ENCODE results near the gene FGF23.

The FGF23 gene

DNA sequence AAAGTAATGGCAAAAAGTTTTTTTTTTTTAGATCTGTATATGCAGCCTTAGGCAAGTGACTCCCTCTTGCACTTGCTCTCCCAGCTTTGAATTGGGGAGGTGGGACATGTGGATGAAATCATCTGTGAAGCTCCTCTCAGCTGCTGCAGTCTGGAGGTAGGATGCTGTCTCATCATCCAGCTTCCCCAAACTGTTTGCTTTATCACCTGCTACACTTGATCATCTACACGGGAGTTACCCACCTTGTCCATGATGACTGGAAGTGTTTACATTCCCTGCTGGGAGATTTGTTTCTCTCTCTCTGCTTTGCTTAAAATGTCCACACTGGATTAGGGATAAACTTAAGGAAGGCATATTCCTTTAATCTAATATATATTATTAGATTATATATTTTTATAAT, 8.5 kb upstream of the FGF23 start:
- H3K9ac ChIP-seq (ENCODE audit: low read depth in 1 of 2, low read length in 2 of 2) = no peak overlapping the region

DNA sequence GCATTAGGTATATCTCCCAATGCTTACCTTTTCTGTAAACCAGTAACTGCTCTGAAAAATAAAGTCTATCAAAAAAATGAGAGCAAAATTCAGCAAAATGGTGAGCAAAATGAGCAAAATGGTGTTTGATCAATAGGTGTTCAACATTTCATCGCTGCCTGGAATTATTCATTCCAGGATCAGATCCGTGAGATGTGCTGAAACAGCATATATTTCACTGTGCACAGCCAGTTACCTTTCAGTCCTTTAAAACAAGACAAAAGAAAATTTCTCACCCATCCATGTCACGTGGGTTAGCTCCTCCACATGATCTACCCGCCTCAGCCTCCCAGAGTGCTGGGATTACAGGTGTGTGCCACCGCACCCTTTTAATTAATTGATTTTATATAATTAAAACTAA, 8.1 kb upstream of the FGF23 start:
- H3K27ac ChIP-seq (ENCODE audit: low read depth, low read length) = no peak overlapping the region
- no peaks in the 10 kb centered on the region for H3K36me3 ChIP-seq (ENCODE audit: control insufficient read depth in 1 of 2, insufficient read depth in 2 of 2, low read length in 2 of 2)
- no peaks in the 10 kb centered on the region for H3K9me3 ChIP-seq (ENCODE audit: control insufficient read depth in 1 of 2, low read length in 2 of 2)
- no peaks in the 10 kb centered on the region for H3K4me1 ChIP-seq (ENCODE audit: control insufficient read depth in 1 of 2, insufficient read depth in 2 of 2, low read length in 2 of 2)
- H3K4me3 ChIP-seq (ENCODE audit: low read depth in 1 of 2, low read length in 2 of 2) = no peak overlapping the region
- H3K27me3 ChIP-seq (ENCODE audit: control insufficient read depth in 1 of 2, insufficient read depth in 2 of 2, low read length in 2 of 2) = peaks cover 0 to 2% of the 10 kb centered on the region in 2 donors
- H3K9ac ChIP-seq (ENCODE audit: low read depth in 1 of 2, low read length in 2 of 2) = no peak overlapping the region

More for the DNA sequence above, 8.5 kb upstream of the FGF23 start:
- H3K27ac ChIP-seq (ENCODE audit: low read depth, low read length) = no peak overlapping the region
- no peaks in the 10 kb centered on the region for H3K36me3 ChIP-seq (ENCODE audit: control insufficient read depth in 1 of 2, insufficient read depth in 2 of 2, low read length in 2 of 2)
- H3K4me3 ChIP-seq (ENCODE audit: low read depth in 1 of 2, low read length in 2 of 2) = no peak overlapping the region
- H3K9me3 ChIP-seq (ENCODE audit: control insufficient read depth in 1 of 2, low read length in 2 of 2) = no peaks in the 10 kb centered on the region
- H3K4me1 ChIP-seq (ENCODE audit: control insufficient read depth in 1 of 2, insufficient read depth in 2 of 2, low read length in 2 of 2) = no peaks in the 10 kb centered on the region
- peaks cover 0 to 2% of the 10 kb centered on the region in 2 donors for H3K27me3 ChIP-seq (ENCODE audit: control insufficient read depth in 1 of 2, insufficient read depth in 2 of 2, low read length in 2 of 2)

DNA sequence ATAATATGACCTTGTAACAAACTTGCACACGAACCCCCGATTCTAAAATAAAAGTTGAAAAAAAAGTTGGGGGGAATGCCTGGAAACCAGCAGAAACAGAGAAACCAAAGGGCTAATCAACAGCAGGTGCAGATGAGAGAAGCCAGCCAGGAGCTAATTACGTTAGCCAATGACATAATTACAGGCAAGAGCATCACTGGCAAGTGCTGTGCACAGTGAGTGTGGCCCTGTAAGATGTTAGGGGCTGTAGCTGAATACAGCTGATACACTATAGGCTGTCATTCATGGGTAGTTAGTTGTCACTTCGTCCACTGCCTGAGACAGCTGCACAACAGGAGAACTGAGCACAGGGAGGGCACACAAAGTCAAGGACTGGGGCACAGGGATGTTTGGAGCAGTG, 7.3 kb upstream of the FGF23 start:
- Histone ChIP-seq H3K4me3 (ENCODE audit: low read depth in 1 of 2, low read length in 2 of 2) (no peak overlapping the region), H3K27me3 (ENCODE audit: control insufficient read depth in 1 of 2, insufficient read depth in 2 of 2, low read length in 2 of 2) (peaks cover 0 to 2% of the 10 kb centered on the region in 2 donors), H3K4me1 (ENCODE audit: control insufficient read depth in 1 of 2, insufficient read depth in 2 of 2, low read length in 2 of 2) (no peaks in the 10 kb centered on the region), H3K9ac (ENCODE audit: low read depth in 1 of 2, low read length in 2 of 2) (no peak overlapping the region), H3K36me3 (ENCODE audit: control insufficient read depth in 1 of 2, insufficient read depth in 2 of 2, low read length in 2 of 2) (no peaks in the 10 kb centered on the region), H3K27ac (ENCODE audit: low read depth, low read length) (no peak overlapping the region), H3K9me3 (ENCODE audit: control insufficient read depth in 1 of 2, low read length in 2 of 2) (no peaks in the 10 kb centered on the region)

DNA sequence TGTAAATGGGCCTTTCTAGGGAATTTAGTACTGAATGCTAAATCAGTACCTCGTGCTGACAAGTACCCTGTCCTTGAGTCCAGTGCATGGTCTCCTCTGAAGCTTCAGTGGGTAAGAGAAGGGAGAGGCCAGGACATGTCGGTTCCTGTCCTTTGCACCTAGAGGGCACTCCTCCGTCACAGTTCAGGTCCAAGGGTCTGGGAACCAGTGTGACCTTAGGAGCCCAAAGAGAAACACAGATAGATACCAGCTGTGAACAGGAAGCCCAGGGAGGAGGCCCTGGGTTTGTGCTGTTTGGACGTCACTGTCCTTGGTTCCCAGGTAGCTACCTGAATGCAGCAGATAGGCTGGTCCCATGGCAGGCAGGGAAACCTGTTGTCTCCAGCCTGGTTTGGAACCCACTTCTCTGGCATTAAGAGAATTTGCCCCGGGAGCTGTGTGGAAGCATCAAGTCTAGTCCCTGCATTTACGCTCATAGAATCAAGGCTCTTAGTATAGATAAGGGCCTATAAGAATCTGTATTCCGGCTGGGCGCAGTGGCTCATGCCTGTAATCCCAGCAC, 3.9 kb upstream of the FGF23 start:
- H3K4me3 ChIP-seq (ENCODE audit: low read depth in 1 of 2, low read length in 2 of 2) = no peak overlapping the region

DNA sequence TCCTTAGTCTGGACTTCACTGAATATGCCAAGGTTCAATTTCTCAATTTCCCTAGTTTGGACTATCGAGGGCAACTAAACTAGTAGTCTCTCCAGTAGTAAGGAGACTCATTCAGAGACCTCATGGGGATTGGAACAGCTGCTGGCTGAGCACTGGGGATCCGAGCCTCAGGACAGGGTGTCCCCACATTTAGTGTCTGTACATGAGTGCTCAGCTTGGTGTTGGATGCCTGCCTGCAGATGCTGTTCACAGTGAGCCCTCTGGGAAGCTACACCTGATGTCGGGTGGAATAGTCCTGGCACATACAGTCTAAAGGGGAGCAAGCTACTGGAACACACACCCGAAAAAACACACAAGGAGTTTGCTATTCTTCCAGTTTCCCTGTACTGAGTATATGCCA, 820 bp upstream of the FGF23 start:
- H3K4me1 ChIP-seq (ENCODE audit: control insufficient read depth in 1 of 2, insufficient read depth in 2 of 2, low read length in 2 of 2) = peaks cover 0 to 5% of the 10 kb centered on the region in 2 donors
- H3K27me3 ChIP-seq (ENCODE audit: control insufficient read depth in 1 of 2, insufficient read depth in 2 of 2, low read length in 2 of 2) = peaks cover 0 to 3% of the 10 kb centered on the region in 2 donors
- H3K9ac ChIP-seq (ENCODE audit: low read depth in 1 of 2, low read length in 2 of 2) = no peak overlapping the region
- no peak overlapping the region for H3K4me3 ChIP-seq (ENCODE audit: low read depth in 1 of 2, low read length in 2 of 2)
- H3K27ac ChIP-seq (ENCODE audit: low read depth, low read length) = no peak overlapping the region
- no peaks in the 10 kb centered on the region for H3K9me3 ChIP-seq (ENCODE audit: control insufficient read depth in 1 of 2, low read length in 2 of 2)
- no peaks in the 10 kb centered on the region for H3K36me3 ChIP-seq (ENCODE audit: control insufficient read depth in 1 of 2, insufficient read depth in 2 of 2, low read length in 2 of 2)

More for the DNA sequence above, 3.9 kb upstream of the FGF23 start:
- H3K9ac ChIP-seq (ENCODE audit: low read depth in 1 of 2, low read length in 2 of 2) = no peak overlapping the region
- no peak overlapping the region for H3K27ac ChIP-seq (ENCODE audit: low read depth, low read length)
- no peaks in the 10 kb centered on the region for H3K9me3 ChIP-seq (ENCODE audit: control insufficient read depth in 1 of 2, low read length in 2 of 2)
- no peaks in the 10 kb centered on the region for H3K36me3 ChIP-seq (ENCODE audit: control insufficient read depth in 1 of 2, insufficient read depth in 2 of 2, low read length in 2 of 2)
- peaks cover 0 to 5% of the 10 kb centered on the region in 2 donors for H3K4me1 ChIP-seq (ENCODE audit: control insufficient read depth in 1 of 2, insufficient read depth in 2 of 2, low read length in 2 of 2)
- peaks cover 0 to 3% of the 10 kb centered on the region in 2 donors for H3K27me3 ChIP-seq (ENCODE audit: control insufficient read depth in 1 of 2, insufficient read depth in 2 of 2, low read length in 2 of 2)

DNA sequence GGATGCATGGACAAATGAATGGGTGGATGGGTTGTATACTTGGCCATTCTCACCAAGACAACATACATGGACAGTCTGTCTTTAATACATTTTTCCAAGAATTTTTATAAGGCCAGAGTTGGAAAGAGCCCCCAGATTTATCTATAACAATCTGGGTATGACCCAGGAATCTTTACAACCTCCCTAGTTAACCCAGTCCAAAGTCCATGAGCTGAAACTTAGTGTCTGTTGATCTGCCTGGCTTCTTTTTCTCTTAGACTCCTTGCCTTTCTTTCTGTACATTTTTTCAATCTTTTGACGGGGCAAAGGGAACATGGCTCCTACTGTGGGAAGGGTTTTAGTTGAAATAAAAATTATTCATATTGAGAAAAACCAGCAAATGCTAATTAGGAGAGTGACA, 740 bp downstream of the FGF23 start:
- Histone ChIP-seq H3K36me3 (ENCODE audit: control insufficient read depth in 1 of 2, insufficient read depth in 2 of 2, low read length in 2 of 2) (no peaks in the 10 kb centered on the region), H3K4me3 (ENCODE audit: low read depth in 1 of 2, low read length in 2 of 2) (no peak overlapping the region), H3K4me1 (ENCODE audit: control insufficient read depth in 1 of 2, insufficient read depth in 2 of 2, low read length in 2 of 2) (peaks cover 0 to 5% of the 10 kb centered on the region in 2 donors), H3K27me3 (ENCODE audit: control insufficient read depth in 1 of 2, insufficient read depth in 2 of 2, low read length in 2 of 2) (peaks cover 0 to 8% of the 10 kb centered on the region in 2 donors), H3K9ac (ENCODE audit: low read depth in 1 of 2, low read length in 2 of 2) (no peak overlapping the region), H3K27ac (ENCODE audit: low read depth, low read length) (no peak overlapping the region), H3K9me3 (ENCODE audit: control insufficient read depth in 1 of 2, low read length in 2 of 2) (no peaks in the 10 kb centered on the region)

DNA sequence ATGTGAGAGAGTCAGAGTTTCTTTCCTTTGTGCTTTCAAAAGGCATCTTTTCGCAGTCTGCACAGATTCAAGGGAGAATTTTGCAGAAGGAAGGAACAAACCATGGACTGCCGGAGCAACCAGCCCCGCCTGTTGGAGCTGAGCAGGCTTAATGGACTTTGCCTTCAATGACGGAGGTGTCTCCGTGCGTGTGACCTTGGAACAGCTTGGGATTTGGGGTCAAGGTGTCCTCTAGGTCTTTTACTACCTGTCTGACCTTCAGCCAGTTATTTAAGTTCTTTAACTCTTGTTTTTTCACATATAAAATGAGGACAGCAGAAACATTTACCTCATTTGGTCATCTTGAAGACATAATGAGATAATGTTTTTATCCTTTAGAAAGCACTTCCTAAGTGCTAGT, 4.1 kb downstream of the FGF23 start:
- Histone ChIP-seq H3K9me3 (ENCODE audit: control insufficient read depth in 1 of 2, low read length in 2 of 2) (no peaks in the 10 kb centered on the region), H3K27me3 (ENCODE audit: control insufficient read depth in 1 of 2, insufficient read depth in 2 of 2, low read length in 2 of 2) (peaks cover 0 to 8% of the 10 kb centered on the region in 2 donors), H3K4me1 (ENCODE audit: control insufficient read depth in 1 of 2, insufficient read depth in 2 of 2, low read length in 2 of 2) (peaks cover 0 to 5% of the 10 kb centered on the region in 2 donors), H3K9ac (ENCODE audit: low read depth in 1 of 2, low read length in 2 of 2) (no peak overlapping the region), H3K27ac (ENCODE audit: low read depth, low read length) (no peak overlapping the region), H3K4me3 (ENCODE audit: low read depth in 1 of 2, low read length in 2 of 2) (no peak overlapping the region), H3K36me3 (ENCODE audit: control insufficient read depth in 1 of 2, insufficient read depth in 2 of 2, low read length in 2 of 2) (no peaks in the 10 kb centered on the region)

DNA sequence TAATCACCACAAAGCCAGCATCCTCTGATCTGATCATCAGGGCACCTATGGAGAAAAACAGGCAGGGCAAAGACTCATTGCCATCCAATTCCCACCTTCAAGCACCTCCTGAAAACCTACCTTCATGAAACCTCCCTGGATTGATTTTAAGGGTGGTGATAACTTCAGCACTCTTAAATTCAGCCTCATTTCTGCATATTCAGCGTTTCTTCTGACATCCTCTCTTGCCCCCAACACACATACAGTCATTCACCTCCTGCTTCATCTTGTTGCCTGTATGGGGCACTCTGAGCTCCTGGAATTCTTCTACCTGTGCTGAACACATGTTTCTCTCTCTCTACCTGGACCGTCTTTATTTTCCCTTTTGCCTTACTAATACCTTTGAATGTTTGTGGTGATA, 6.9 kb downstream of the FGF23 start:
- H3K4me1 ChIP-seq (ENCODE audit: control insufficient read depth in 1 of 2, insufficient read depth in 2 of 2, low read length in 2 of 2) = no peaks in the 10 kb centered on the region
- no peaks in the 10 kb centered on the region for H3K36me3 ChIP-seq (ENCODE audit: control insufficient read depth in 1 of 2, insufficient read depth in 2 of 2, low read length in 2 of 2)
- H3K27ac ChIP-seq (ENCODE audit: low read depth, low read length) = no peak overlapping the region
- no peak overlapping the region for H3K4me3 ChIP-seq (ENCODE audit: low read depth in 1 of 2, low read length in 2 of 2)
- H3K9me3 ChIP-seq (ENCODE audit: control insufficient read depth in 1 of 2, low read length in 2 of 2) = no peaks in the 10 kb centered on the region
- peaks cover 0 to 4% of the 10 kb centered on the region in 2 donors for H3K27me3 ChIP-seq (ENCODE audit: control insufficient read depth in 1 of 2, insufficient read depth in 2 of 2, low read length in 2 of 2)
- H3K9ac ChIP-seq (ENCODE audit: low read depth in 1 of 2, low read length in 2 of 2) = no peak overlapping the region

DNA sequence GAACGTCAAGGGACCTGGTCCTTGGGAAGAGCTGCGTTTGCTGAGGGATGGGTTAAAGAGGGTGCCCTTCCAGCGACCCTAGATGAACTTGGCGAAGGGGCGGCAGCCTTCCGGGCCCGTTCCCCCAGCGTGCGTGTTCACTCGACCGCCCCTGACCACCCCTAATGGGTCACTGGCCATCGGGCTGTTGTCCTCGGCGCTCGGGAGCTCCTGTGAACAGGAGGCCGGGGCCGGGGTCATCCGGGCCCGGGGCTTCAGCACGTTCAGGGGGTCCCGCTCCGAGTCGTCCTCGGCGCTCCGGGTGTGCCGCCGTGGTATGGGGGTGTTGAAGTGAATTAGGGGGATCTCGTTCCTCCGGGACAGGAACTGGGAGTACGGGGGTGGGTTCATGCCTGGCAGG, 9.2 kb downstream of the FGF23 start:
- no peaks in the 10 kb centered on the region for H3K4me1 ChIP-seq (ENCODE audit: control insufficient read depth in 1 of 2, insufficient read depth in 2 of 2, low read length in 2 of 2)
- H3K27ac ChIP-seq (ENCODE audit: low read depth, low read length) = no peak overlapping the region
- peaks cover 0 to 4% of the 10 kb centered on the region in 2 donors for H3K27me3 ChIP-seq (ENCODE audit: control insufficient read depth in 1 of 2, insufficient read depth in 2 of 2, low read length in 2 of 2)
- H3K36me3 ChIP-seq (ENCODE audit: control insufficient read depth in 1 of 2, insufficient read depth in 2 of 2, low read length in 2 of 2) = no peaks in the 10 kb centered on the region
- no peak overlapping the region for H3K9ac ChIP-seq (ENCODE audit: low read depth in 1 of 2, low read length in 2 of 2)
- no peaks in the 10 kb centered on the region for H3K9me3 ChIP-seq (ENCODE audit: control insufficient read depth in 1 of 2, low read length in 2 of 2)
- no peak overlapping the region for H3K4me3 ChIP-seq (ENCODE audit: low read depth in 1 of 2, low read length in 2 of 2)

DNA sequence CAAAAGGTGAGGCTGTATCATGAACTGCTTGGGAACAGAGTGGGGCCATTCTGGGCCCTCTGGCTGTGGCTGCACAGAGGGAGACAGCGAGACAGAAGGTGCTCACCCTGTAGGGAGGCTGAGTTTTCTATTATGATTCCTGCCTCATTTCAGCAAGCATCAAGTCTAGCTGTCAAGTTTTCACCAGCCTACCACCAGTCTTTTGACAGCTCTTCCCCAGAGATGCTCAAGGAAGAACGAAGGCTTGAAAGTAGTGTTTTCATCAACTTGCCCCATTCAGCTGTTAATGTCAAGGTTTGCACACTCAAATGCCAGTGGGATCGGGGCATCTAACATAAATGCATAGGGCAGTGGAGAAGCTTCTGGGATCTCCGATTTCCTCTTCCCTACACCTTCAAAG, 10.0 kb downstream of the FGF23 start:
- Histone ChIP-seq H3K4me1 (ENCODE audit: control insufficient read depth in 1 of 2, insufficient read depth in 2 of 2, low read length in 2 of 2) (no peaks in the 10 kb centered on the region), H3K27me3 (ENCODE audit: control insufficient read depth in 1 of 2, insufficient read depth in 2 of 2, low read length in 2 of 2) (no peaks in the 10 kb centered on the region), H3K9me3 (ENCODE audit: control insufficient read depth in 1 of 2, low read length in 2 of 2) (no peaks in the 10 kb centered on the region), H3K27ac (ENCODE audit: low read depth, low read length) (no peak overlapping the region), H3K36me3 (ENCODE audit: control insufficient read depth in 1 of 2, insufficient read depth in 2 of 2, low read length in 2 of 2) (no peaks in the 10 kb centered on the region), H3K4me3 (ENCODE audit: low read depth in 1 of 2, low read length in 2 of 2) (no peak overlapping the region), H3K9ac (ENCODE audit: low read depth in 1 of 2, low read length in 2 of 2) (no peak overlapping the region)

DNA sequence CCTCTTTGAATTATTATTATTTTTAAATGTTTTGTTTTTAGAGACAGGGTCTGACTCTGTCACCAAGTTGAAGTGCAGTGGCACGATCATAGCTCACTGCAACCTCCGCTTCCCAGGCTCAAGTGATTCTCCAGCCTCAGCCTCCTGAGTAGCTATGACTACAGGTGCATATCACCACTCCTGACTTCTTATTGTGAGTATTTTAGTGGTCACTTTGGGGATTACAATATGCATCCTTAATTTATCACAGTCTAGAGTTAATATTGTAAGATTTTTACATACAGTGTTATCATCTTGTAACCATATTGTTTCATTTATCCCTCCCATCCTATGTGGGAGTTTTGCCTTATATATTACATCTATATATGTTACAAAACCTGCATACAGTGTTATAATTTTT, 13.4 kb downstream of the FGF23 start:
- Histone ChIP-seq H3K4me3 (ENCODE audit: low read depth in 1 of 2, low read length in 2 of 2) (no peak overlapping the region), H3K9me3 (ENCODE audit: control insufficient read depth in 1 of 2, low read length in 2 of 2) (no peaks in the 10 kb centered on the region), H3K9ac (ENCODE audit: low read depth in 1 of 2, low read length in 2 of 2) (no peak overlapping the region), H3K27ac (ENCODE audit: low read depth, low read length) (no peak overlapping the region), H3K27me3 (ENCODE audit: control insufficient read depth in 1 of 2, insufficient read depth in 2 of 2, low read length in 2 of 2) (no peaks in the 10 kb centered on the region), H3K36me3 (ENCODE audit: control insufficient read depth in 1 of 2, insufficient read depth in 2 of 2, low read length in 2 of 2) (no peaks in the 10 kb centered on the region), H3K4me1 (ENCODE audit: control insufficient read depth in 1 of 2, insufficient read depth in 2 of 2, low read length in 2 of 2) (no peaks in the 10 kb centered on the region)

Measured in duodenal mucosa (tissue), 2 donors.